Loucy (cell line): Measurements from ENCODE around the gene FHIP1A.

ENCODE experiments used
- H2AFZ ChIP-seq: fragments of 200-600 bp; sonication (generic); 2 replicates; pipeline ENCODE4 v1.6.0; 2016; ENCODE audit warnings: antibody characterized with exemption, mild to moderate bottlenecking, low read length, moderate library complexity
- H3F3A ChIP-seq: fragments of 200-600 bp; 2 replicates; pipeline ENCODE4 v1.6.0; 2016; ENCODE audit warnings: antibody characterized with exemption, low read depth, mild to moderate bottlenecking
- H3K27me3 ChIP-seq: fragments of 200-600 bp; sonication (generic); 2 replicates; pipeline ENCODE4 v1.6.1; 2014; ENCODE audit warnings: low read length, mild to moderate bottlenecking; ENCODE audit not compliant: insufficient read depth, poor library complexity, severe bottlenecking
- H3K36me3 ChIP-seq: fragments of 200-600 bp; sonication (generic); 2 replicates; pipeline ENCODE4 v1.6.1; 2016; ENCODE audit warnings: low read length; ENCODE audit not compliant: insufficient read depth
- H3K4me1 ChIP-seq: fragments of 200-600 bp; sonication (generic); 2 replicates; pipeline ENCODE4 v1.5.1; 2014; ENCODE audit warnings: low read length, mild to moderate bottlenecking; ENCODE audit not compliant: insufficient read depth, poor library complexity, severe bottlenecking
- H3K4me2 ChIP-seq: fragments of 200-600 bp; sonication (generic); 2 replicates; pipeline ENCODE4 v1.6.0; 2014; ENCODE audit warnings: antibody characterized with exemption, low read length, low read depth, mild to moderate bottlenecking; ENCODE audit not compliant: poor library complexity, severe bottlenecking
- H3K4me3 ChIP-seq: fragments of 200-600 bp; sonication (generic); 2 replicates; pipeline ENCODE4 v1.5.1; 2014; ENCODE audit warnings: low read length, mild to moderate bottlenecking, mixed read lengths; ENCODE audit not compliant: poor library complexity, severe bottlenecking
- H3K79me2 ChIP-seq: fragments of 200-600 bp; sonication (generic); 2 replicates; pipeline ENCODE4 v1.6.1; 2014; ENCODE audit warnings: low read length; ENCODE audit not compliant: insufficient read depth
- H3K9ac ChIP-seq: fragments of 200-600 bp; sonication (generic); 2 replicates; pipeline ENCODE4 v1.6.0; 2014; ENCODE audit warnings: mild to moderate bottlenecking, low read depth, low read length, moderate library complexity; ENCODE audit not compliant: poor library complexity, severe bottlenecking
- H3K9me2 ChIP-seq: fragments of 200-600 bp; sonication (generic); replicated peaks from 2 replicates; pipeline ENCODE4 v1.6.1; 2016; ENCODE audit warnings: low read depth, low read length, mixed read lengths
- H3K9me3 ChIP-seq: fragments of 200-600 bp; sonication (generic); 2 replicates; pipeline ENCODE4 v1.6.1; 2014; ENCODE audit warnings: mild to moderate bottlenecking, antibody characterized with exemption, low read length, low read depth; ENCODE audit not compliant: insufficient read depth
- H4K20me1 ChIP-seq: fragments of 200-600 bp; sonication (generic); 2 replicates; pipeline ENCODE4 v1.6.0; 2014; ENCODE audit warnings: antibody characterized with exemption, low read length, mild to moderate bottlenecking; ENCODE audit not compliant: insufficient read depth, poor library complexity, severe bottlenecking
- EZH2phosphoT487 ChIP-seq: fragments of 200-600 bp; IDR thresholded peaks from 2 replicates; pipeline ENCODE4 v1.6.1; 2018; ENCODE audit warnings: antibody characterized with exemption, mild to moderate bottlenecking, moderate library complexity, borderline replicate concordance
- TF ChIP-seq, protein P1 (sequence below): fragments of 200-600 bp; sonication (generic); conservative IDR thresholded peaks from 2 replicates; pipeline ENCODE4 v1.5.1; 2014; ENCODE audit warnings: mild to moderate bottlenecking, antibody characterized with exemption, low read length

The FHIP1A gene

DNA sequence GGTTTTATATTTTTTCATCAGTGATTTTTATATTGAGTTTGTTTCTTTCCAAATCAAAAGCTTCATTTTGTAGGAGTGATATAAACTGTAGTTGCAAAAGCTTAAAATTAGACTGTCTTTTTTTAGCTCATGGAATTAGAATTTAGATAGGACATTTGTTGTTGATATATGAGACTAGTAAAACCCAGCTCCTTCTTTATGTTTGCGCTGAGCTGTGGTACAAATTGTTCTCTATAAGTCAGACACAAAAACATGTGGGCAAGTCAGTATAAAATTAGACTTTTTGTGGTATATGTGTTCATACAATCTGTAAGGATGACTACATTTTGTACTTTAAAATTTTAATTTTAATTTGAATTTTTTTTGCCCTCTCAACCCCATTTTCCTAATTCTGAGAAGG, 18.3 kb downstream of the FHIP1A start:
- no peaks in the 10 kb centered on the region for H3F3A ChIP-seq
- no peaks in the 10 kb centered on the region for H3K9me3 ChIP-seq
- H3K9ac ChIP-seq: no peak overlapping the region
- H4K20me1 ChIP-seq: no peaks in the 10 kb centered on the region
- no peaks in the 10 kb centered on the region for H3K9me2 ChIP-seq
- H2AFZ ChIP-seq: no peak overlapping the region
- no peaks in the 10 kb centered on the region for H3K79me2 ChIP-seq
- no peak overlapping the region for H3K4me3 ChIP-seq
- H3K27me3 ChIP-seq: no peaks in the 10 kb centered on the region
- no peaks in the 10 kb centered on the region for H3K4me1 ChIP-seq
- H3K4me2 ChIP-seq: no peak overlapping the region
- no peaks in the 10 kb centered on the region for H3K36me3 ChIP-seq
- TF ChIP-seq EZH2phosphoT487: no peak
- TF ChIP-seq, protein P1, sequence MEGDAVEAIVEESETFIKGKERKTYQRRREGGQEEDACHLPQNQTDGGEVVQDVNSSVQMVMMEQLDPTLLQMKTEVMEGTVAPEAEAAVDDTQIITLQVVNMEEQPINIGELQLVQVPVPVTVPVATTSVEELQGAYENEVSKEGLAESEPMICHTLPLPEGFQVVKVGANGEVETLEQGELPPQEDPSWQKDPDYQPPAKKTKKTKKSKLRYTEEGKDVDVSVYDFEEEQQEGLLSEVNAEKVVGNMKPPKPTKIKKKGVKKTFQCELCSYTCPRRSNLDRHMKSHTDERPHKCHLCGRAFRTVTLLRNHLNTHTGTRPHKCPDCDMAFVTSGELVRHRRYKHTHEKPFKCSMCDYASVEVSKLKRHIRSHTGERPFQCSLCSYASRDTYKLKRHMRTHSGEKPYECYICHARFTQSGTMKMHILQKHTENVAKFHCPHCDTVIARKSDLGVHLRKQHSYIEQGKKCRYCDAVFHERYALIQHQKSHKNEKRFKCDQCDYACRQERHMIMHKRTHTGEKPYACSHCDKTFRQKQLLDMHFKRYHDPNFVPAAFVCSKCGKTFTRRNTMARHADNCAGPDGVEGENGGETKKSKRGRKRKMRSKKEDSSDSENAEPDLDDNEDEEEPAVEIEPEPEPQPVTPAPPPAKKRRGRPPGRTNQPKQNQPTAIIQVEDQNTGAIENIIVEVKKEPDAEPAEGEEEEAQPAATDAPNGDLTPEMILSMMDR: no peak

DNA sequence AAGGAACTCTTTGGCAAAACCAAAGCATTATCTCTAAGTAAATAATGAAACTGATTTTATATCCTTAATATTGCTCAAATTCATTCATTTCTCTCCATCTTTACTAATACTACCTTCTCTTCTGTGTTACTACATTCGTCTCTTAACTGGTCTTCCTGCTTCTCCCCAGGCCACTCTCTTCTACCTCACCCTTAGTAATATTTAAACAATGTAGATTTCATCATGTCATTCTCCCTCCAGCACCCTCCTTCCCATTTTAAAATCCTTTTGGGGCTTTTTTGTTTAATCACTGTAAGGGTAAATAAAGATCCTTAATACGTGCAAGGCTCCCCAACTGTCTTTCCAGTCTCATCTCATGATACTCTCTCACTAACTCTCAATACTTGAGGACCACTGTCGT, 19.4 kb downstream of the FHIP1A start:
- no peak overlapping the region for H3K4me3 ChIP-seq
- H3K4me1 ChIP-seq: no peaks in the 10 kb centered on the region

DNA sequence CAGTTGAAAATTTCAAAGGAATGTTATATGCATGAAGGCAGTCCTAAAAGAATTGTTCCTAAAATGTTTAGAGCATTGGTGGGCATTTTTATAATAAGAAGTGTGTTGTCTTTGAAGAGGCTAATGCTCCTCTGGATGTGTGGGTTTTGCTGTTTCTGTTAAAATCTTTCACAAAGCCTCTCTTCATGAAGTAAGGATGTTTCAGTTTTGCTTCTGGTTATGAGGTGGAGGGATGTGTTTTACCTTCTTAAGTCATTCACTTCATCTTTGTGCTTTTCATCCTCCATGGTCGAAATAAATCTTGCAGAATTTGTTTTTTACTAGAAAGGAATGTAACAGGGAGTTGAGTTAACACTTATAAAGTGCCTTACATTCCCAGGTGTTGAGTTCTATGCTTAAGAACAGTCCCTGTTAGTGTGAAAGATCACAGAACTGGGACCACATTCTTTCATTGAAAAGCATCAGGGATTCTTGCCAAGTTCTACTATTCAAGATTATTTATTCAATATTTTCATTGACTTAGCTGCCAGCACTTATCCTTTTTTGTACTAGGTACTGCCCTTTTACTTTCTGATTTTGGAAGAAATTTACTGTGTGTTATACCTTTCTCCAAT, 21.1 kb downstream of the FHIP1A start:
- Histone ChIP-seq H3K4me1 (no peaks in the 10 kb centered on the region), H3K9me3 (no peaks in the 10 kb centered on the region), H4K20me1 (no peaks in the 10 kb centered on the region), H3K27me3 (no peaks in the 10 kb centered on the region), H3K9ac (no peak overlapping the region), H2AFZ (no peak overlapping the region), H3K4me3 (no peak overlapping the region), H3K36me3 (no peaks in the 10 kb centered on the region), H3F3A (no peaks in the 10 kb centered on the region), H3K79me2 (no peaks in the 10 kb centered on the region), H3K4me2 (no peak overlapping the region), H3K9me2 (0 out of 2 replicates have a peak, but pooled peaks cover 6% of the 10 kb centered on the region)
- TF ChIP-seq, protein P1: no peak
- no peak for TF ChIP-seq EZH2phosphoT487

More for the DNA sequence above, 19.4 kb downstream of the FHIP1A start:
- no peaks in the 10 kb centered on the region for H3K79me2 ChIP-seq
- H3K9ac ChIP-seq: no peak overlapping the region
- no peak overlapping the region for H3K4me2 ChIP-seq
- no peaks in the 10 kb centered on the region for H3F3A ChIP-seq
- H2AFZ ChIP-seq: no peak overlapping the region
- H3K9me2 ChIP-seq: no peaks in the 10 kb centered on the region
- no peaks in the 10 kb centered on the region for H3K36me3 ChIP-seq
- H4K20me1 ChIP-seq: no peaks in the 10 kb centered on the region
- H3K9me3 ChIP-seq: no peaks in the 10 kb centered on the region
- no peak for TF ChIP-seq EZH2phosphoT487
- TF ChIP-seq, protein P1: no peak
- H3K27me3 ChIP-seq: no peaks in the 10 kb centered on the region
